Right lobe of liver (tissue), 4 donors: ENCODE results near the gene AVP.
"Not testable (repeated sequence)": the region's sequence is repeated elsewhere in the genome, so short reads cannot be mapped to it uniquely, and the experiment has no call there.

Experiments used
- POLR2A ChIP-seq: fragments of 450-650 bp; IDR thresholded peaks from one replicate; pipeline ENCODE4 v1.6.1; 2017; ENCODE audit warnings: antibody characterized with exemption, mild to moderate bottlenecking
- TF ChIP-seq, protein P1 (sequence below), 4 donors: fragments of 200-600 bp in 3 of 4; fragments of 450-650 bp in 1 of 4; IDR thresholded peaks; one replicate each; pipeline versions ENCODE4 v1.5.1 to v1.8.0; 2016 to 2022; ENCODE audit warnings: antibody characterized with exemption in 4 of 4, mild to moderate bottlenecking in 2 of 4
- donor health status: DM: no; HTN: no; CAD: no.
- donor health status: DM: no; HTN: no; CAD: no.
- donor health status: DM: no; HTN: yes; CAD: no.

DNA sequence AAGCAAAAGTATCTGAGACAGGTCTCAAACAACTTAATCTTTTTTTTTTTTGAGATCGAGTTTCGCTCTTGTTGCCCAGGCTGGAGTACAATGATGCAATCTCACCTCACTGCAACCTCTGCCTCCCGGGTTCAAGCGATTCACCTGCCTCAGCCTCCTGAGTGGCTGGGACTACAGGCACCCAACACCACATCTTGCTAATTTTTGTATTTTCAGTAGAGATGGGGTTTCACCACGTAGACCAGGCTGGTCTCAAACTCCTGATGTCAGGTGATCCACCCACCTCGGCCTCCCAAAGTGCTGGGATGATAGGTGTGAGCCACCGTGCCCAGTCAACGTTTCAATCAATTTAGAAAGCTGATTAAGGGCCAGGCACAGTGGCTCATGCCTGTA is 11.3 kb downstream of the AVP start:
- TF ChIP-seq, protein P1, sequence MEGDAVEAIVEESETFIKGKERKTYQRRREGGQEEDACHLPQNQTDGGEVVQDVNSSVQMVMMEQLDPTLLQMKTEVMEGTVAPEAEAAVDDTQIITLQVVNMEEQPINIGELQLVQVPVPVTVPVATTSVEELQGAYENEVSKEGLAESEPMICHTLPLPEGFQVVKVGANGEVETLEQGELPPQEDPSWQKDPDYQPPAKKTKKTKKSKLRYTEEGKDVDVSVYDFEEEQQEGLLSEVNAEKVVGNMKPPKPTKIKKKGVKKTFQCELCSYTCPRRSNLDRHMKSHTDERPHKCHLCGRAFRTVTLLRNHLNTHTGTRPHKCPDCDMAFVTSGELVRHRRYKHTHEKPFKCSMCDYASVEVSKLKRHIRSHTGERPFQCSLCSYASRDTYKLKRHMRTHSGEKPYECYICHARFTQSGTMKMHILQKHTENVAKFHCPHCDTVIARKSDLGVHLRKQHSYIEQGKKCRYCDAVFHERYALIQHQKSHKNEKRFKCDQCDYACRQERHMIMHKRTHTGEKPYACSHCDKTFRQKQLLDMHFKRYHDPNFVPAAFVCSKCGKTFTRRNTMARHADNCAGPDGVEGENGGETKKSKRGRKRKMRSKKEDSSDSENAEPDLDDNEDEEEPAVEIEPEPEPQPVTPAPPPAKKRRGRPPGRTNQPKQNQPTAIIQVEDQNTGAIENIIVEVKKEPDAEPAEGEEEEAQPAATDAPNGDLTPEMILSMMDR (IDR thresholded peaks at IDR 0.05) = not testable (repeated sequence)
- not testable (repeated sequence) for TF ChIP-seq POLR2A
